ENCODE data around the gene PARVB.

PARVB gene

DNA sequence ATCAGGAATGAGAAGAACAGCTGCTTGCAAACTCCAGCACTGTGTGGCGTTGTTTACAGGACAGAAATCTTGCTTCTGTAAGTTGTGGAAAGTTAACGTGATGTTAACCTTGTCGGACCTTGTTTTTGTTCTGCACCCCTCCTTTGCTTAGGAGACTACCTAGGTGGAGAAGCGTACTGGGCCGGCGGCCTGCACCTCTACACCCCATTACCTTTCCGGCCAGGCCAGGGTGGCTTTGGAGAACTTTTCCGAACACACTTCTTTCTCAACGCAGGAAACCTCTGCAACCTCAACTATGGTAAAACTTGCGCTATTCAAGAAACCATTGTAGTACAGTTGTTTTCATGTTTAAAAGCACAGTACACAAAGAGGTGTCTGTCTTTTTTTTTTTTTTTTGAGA lies 35.1 kb upstream of the PARVB start:
- Histone ChIP-seq H3K36me3 (ENCODE audit: control insufficient read depth in 2 of 2, insufficient read depth in 2 of 2, low read length in 2 of 2) (peaks cover 45 to 67% of the 10 kb centered on the region in 2 donors), H3K27me3 (ENCODE audit: control insufficient read depth in 2 of 2, insufficient read depth in 2 of 2, low read length in 2 of 2) (no peaks in the 10 kb centered on the region), H3K9me3 (ENCODE audit: control insufficient read depth in 2 of 2, low read length in 2 of 2) (no peaks in the 10 kb centered on the region), H3K4me3 (ENCODE audit: low read length in 2 of 2) (no peak overlapping the region), H3K4me1 (ENCODE audit: control insufficient read depth in 2 of 2, insufficient read depth in 2 of 2, low read length in 2 of 2) (no peaks in the 10 kb centered on the region), H3K9ac (ENCODE audit: low read depth in 1 of 2, low read length in 2 of 2) (no peak overlapping the region), H3K27ac (ENCODE audit: low read depth in 2 of 2, low read length in 2 of 2) (no peak overlapping the region)

DNA sequence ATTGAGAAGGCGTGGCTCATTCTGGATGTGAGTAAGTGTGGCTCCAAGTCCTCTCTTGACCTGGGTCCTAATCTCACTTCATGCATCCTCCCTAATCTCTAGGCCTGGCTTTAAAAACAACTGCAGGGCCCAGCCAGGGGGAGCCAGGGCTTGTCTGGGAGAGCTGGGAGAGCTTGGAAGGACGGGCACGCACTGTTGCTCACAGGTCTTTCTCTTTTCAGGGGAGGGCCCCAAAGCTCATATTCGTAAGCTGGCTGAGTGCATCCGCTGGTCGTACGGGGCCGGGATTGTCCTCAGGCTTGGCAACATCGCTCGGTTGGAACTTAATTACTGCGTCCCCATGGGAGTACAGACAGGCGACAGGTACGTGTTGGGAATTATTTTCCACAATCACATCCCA lies 34.1 kb upstream of the PARVB start:
- no peak overlapping the region for H3K27ac ChIP-seq (ENCODE audit: low read depth in 2 of 2, low read length in 2 of 2)
- no peaks in the 10 kb centered on the region for H3K27me3 ChIP-seq (ENCODE audit: control insufficient read depth in 2 of 2, insufficient read depth in 2 of 2, low read length in 2 of 2)
- no peak overlapping the region for H3K9ac ChIP-seq (ENCODE audit: low read depth in 1 of 2, low read length in 2 of 2)
- H3K4me1 ChIP-seq (ENCODE audit: control insufficient read depth in 2 of 2, insufficient read depth in 2 of 2, low read length in 2 of 2) = no peaks in the 10 kb centered on the region
- H3K36me3 ChIP-seq (ENCODE audit: control insufficient read depth in 2 of 2, insufficient read depth in 2 of 2, low read length in 2 of 2) = peaks cover 48 to 71% of the 10 kb centered on the region in 2 donors
- H3K4me3 ChIP-seq (ENCODE audit: low read length in 2 of 2) = no peak overlapping the region
- no peaks in the 10 kb centered on the region for H3K9me3 ChIP-seq (ENCODE audit: control insufficient read depth in 2 of 2, low read length in 2 of 2)

- Histone ChIP-seq H3K27ac (ENCODE audit: low read depth in 2 of 2, low read length in 2 of 2) (no peak overlapping the region), H3K4me3 (ENCODE audit: low read length in 2 of 2) (no peak overlapping the region), H3K36me3 (ENCODE audit: control insufficient read depth in 2 of 2, insufficient read depth in 2 of 2, low read length in 2 of 2) (peaks cover 45 to 71% of the 10 kb centered on the region in 2 donors), H3K27me3 (ENCODE audit: control insufficient read depth in 2 of 2, insufficient read depth in 2 of 2, low read length in 2 of 2) (no peaks in the 10 kb centered on the region), H3K4me1 (ENCODE audit: control insufficient read depth in 2 of 2, insufficient read depth in 2 of 2, low read length in 2 of 2) (peaks cover 0 to 4% of the 10 kb centered on the region in 2 donors), H3K9me3 (ENCODE audit: control insufficient read depth in 2 of 2, low read length in 2 of 2) (no peaks in the 10 kb centered on the region), H3K9ac (ENCODE audit: low read depth in 1 of 2, low read length in 2 of 2) (no peak overlapping the region)
These were observed 32.6 kb upstream of the PARVB start for GRCh38 chr22:43991316-43992020.

DNA sequence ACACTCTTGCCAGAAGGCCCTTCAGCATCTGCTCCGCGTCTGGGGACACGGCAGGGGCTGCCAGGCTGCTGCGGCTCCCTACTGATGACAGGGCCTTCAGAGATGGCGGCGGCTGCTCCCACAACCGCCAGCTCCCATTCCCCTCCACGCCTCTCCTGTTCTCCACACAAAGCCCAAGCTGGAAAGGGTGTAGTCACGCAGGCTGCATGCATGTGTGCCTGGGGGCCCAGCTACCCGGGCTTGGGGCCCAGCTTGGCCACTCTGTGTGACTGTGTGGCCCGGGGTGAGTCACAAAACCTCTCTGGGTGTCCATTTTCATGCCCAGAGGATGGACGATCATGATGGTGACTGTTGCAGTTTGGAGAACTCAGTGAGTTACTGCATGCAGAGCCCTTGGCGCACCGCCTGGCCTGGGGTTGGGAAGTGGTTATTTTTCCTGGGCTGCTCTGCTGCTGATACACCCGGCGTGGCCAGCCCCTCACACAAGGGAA lies 31.7 kb upstream of the PARVB start:
- no peaks in the 10 kb centered on the region for H3K9me3 ChIP-seq (ENCODE audit: control insufficient read depth in 2 of 2, low read length in 2 of 2)
- H3K4me3 ChIP-seq (ENCODE audit: low read length in 2 of 2) = no peak overlapping the region
- no peak overlapping the region for H3K27ac ChIP-seq (ENCODE audit: low read depth in 2 of 2, low read length in 2 of 2)
- peaks cover 0 to 4% of the 10 kb centered on the region in 2 donors for H3K4me1 ChIP-seq (ENCODE audit: control insufficient read depth in 2 of 2, insufficient read depth in 2 of 2, low read length in 2 of 2)
- H3K9ac ChIP-seq (ENCODE audit: low read depth in 1 of 2, low read length in 2 of 2) = no peak overlapping the region
- H3K36me3 ChIP-seq (ENCODE audit: control insufficient read depth in 2 of 2, insufficient read depth in 2 of 2, low read length in 2 of 2) = peaks cover 48 to 74% of the 10 kb centered on the region in 2 donors
- no peaks in the 10 kb centered on the region for H3K27me3 ChIP-seq (ENCODE audit: control insufficient read depth in 2 of 2, insufficient read depth in 2 of 2, low read length in 2 of 2)

DNA sequence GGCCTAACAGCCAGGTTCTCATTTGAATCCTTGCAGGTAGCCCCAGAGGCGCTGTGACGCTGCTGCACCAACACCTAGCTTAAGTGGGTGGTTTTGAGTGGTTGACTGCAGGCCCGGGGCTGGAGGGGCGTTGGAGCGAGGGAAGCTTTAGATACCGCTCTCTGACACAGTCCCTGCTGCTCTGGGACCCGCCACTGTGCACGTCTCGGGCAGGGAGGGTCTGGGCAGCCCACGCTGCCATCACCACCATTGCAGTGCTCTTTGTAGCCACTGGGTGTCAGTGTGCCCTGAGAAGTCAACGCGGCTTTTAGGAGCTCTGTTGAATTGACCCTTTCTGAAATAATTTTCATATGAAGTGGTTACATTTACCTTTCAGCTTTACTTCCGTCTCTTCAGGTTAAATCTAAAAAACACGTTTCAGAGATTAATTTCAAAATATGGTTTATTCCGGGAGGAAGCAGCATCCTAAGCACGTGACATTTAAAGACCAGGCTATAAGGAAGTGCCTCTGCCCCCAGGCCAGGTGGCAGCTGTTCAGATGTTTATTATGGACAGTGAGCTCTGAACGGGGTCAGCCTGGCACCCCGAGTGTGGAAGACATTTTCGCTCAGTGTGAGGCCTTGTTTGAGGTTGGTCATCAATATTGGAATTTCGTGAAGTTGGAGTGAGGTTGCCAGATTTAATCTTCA lies 30.9 kb upstream of the PARVB start:
- Histone ChIP-seq H3K9me3 (ENCODE audit: control insufficient read depth in 2 of 2, low read length in 2 of 2) (no peaks in the 10 kb centered on the region), H3K4me3 (ENCODE audit: low read length in 2 of 2) (no peak overlapping the region), H3K9ac (ENCODE audit: low read depth in 1 of 2, low read length in 2 of 2) (no peak overlapping the region), H3K4me1 (ENCODE audit: control insufficient read depth in 2 of 2, insufficient read depth in 2 of 2, low read length in 2 of 2) (peaks cover 0 to 4% of the 10 kb centered on the region in 2 donors), H3K27me3 (ENCODE audit: control insufficient read depth in 2 of 2, insufficient read depth in 2 of 2, low read length in 2 of 2) (no peaks in the 10 kb centered on the region), H3K27ac (ENCODE audit: low read depth in 2 of 2, low read length in 2 of 2) (no peak overlapping the region), H3K36me3 (ENCODE audit: control insufficient read depth in 2 of 2, insufficient read depth in 2 of 2, low read length in 2 of 2) (peaks cover 48 to 75% of the 10 kb centered on the region in 2 donors)

GRCh38 chr22:43994006-43994405 lies 30.1 kb upstream of the PARVB start:
- H3K9me3 ChIP-seq (ENCODE audit: control insufficient read depth in 2 of 2, low read length in 2 of 2) = no peaks in the 10 kb centered on the region
- H3K4me1 ChIP-seq (ENCODE audit: control insufficient read depth in 2 of 2, insufficient read depth in 2 of 2, low read length in 2 of 2) = peaks cover 0 to 4% of the 10 kb centered on the region in 2 donors
- no peak overlapping the region for H3K27ac ChIP-seq (ENCODE audit: low read depth in 2 of 2, low read length in 2 of 2)
- no peak overlapping the region for H3K9ac ChIP-seq (ENCODE audit: low read depth in 1 of 2, low read length in 2 of 2)
- H3K36me3 ChIP-seq (ENCODE audit: control insufficient read depth in 2 of 2, insufficient read depth in 2 of 2, low read length in 2 of 2) = peaks cover 46 to 76% of the 10 kb centered on the region in 2 donors
- H3K27me3 ChIP-seq (ENCODE audit: control insufficient read depth in 2 of 2, insufficient read depth in 2 of 2, low read length in 2 of 2) = no peaks in the 10 kb centered on the region
- no peak overlapping the region for H3K4me3 ChIP-seq (ENCODE audit: low read length in 2 of 2)

DNA sequence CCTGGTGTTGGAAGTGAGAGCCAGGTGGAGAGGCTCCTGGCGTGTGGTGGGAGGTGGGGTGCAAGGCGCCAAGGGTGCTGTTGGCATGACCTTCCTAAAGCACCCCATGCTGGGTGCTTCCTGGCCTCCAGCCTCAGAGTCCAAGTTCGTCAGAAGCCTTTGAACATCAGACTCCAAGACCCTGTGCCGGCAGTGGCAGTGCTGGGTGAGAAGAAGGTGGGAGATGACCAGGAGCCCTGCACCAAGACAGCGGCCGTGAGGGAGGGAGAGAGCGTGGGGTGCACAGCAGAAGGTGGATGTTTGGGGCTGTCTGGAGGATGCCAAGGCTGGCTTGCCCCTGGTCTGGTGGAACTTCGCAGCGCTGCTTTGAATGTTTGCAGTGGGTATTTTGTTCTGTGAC lies 29.7 kb upstream of the PARVB start:
- no peak overlapping the region for H3K27ac ChIP-seq (ENCODE audit: low read depth in 2 of 2, low read length in 2 of 2)

DNA sequence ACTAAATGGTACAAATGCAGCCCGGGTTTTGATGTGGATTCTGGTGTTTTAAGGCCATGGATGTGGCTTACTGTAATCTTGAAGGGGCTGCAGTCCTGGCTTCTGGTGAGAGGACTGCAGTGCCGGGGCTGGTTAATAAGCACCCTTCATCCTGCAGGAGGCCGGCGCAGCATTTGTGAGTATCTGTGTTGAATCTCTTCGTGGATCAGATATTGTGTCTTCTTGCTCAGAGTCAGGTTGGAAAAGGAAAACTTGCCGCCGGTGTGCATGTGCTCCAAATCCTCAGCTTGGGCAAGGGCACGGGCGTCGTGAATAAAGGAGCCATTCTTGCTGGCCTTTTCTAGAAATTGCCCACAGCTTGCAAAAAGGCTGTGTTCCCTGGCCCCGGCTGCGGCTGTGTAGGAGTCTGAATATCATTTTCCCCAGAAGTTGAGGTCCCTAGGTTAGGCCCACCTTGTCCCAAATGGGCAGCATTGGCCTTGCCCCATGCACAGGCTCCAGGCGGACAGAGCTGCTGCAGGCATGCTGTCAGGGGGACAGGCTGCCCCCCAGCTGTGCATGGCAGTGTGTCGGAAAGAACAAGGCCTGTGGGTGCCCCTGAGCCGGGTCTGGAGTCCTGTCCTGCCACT lies 28.9 kb upstream of the PARVB start:
- peaks cover 0 to 4% of the 10 kb centered on the region in 2 donors for H3K4me1 ChIP-seq (ENCODE audit: control insufficient read depth in 2 of 2, insufficient read depth in 2 of 2, low read length in 2 of 2)
- no peaks in the 10 kb centered on the region for H3K27me3 ChIP-seq (ENCODE audit: control insufficient read depth in 2 of 2, insufficient read depth in 2 of 2, low read length in 2 of 2)
- no peak overlapping the region for H3K4me3 ChIP-seq (ENCODE audit: low read length in 2 of 2)
- no peaks in the 10 kb centered on the region for H3K9me3 ChIP-seq (ENCODE audit: control insufficient read depth in 2 of 2, low read length in 2 of 2)
- no peak overlapping the region for H3K27ac ChIP-seq (ENCODE audit: low read depth in 2 of 2, low read length in 2 of 2)
- no peak overlapping the region for H3K9ac ChIP-seq (ENCODE audit: low read depth in 1 of 2, low read length in 2 of 2)
- peaks cover 37 to 73% of the 10 kb centered on the region in 2 donors for H3K36me3 ChIP-seq (ENCODE audit: control insufficient read depth in 2 of 2, insufficient read depth in 2 of 2, low read length in 2 of 2)

More for the DNA sequence above, 29.7 kb upstream of the PARVB start:
- Histone ChIP-seq H3K4me1 (ENCODE audit: control insufficient read depth in 2 of 2, insufficient read depth in 2 of 2, low read length in 2 of 2) (peaks cover 0 to 4% of the 10 kb centered on the region in 2 donors), H3K36me3 (ENCODE audit: control insufficient read depth in 2 of 2, insufficient read depth in 2 of 2, low read length in 2 of 2) (peaks cover 44 to 77% of the 10 kb centered on the region in 2 donors), H3K27me3 (ENCODE audit: control insufficient read depth in 2 of 2, insufficient read depth in 2 of 2, low read length in 2 of 2) (no peaks in the 10 kb centered on the region), H3K9ac (ENCODE audit: low read depth in 1 of 2, low read length in 2 of 2) (no peak overlapping the region), H3K9me3 (ENCODE audit: control insufficient read depth in 2 of 2, low read length in 2 of 2) (no peaks in the 10 kb centered on the region), H3K4me3 (ENCODE audit: low read length in 2 of 2) (no peak overlapping the region)

DNA sequence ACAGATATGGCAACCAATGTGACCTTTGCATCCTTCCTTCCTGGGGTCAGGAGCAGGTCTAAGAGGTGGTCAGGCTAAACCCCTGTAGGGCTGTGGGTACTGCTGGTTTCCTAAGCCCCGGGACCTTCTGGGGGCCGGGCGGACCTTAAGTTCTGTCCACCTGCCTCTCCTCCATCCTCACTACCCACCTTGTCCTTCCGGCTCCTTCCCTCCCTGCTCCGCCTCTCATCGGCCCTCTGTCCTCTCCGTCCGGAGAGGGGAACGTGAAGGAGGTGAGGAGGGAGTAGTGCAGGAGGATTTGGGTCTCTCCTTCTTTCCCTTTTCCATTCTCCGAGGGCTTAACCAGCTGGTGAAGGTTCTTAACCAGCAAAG lies 28.3 kb upstream of the PARVB start:
- H3K27ac ChIP-seq (ENCODE audit: low read depth in 2 of 2, low read length in 2 of 2) = peak overlapping the region; percentile 17 to 45
- H3K9me3 ChIP-seq (ENCODE audit: control insufficient read depth in 2 of 2, low read length in 2 of 2) = no peaks in the 10 kb centered on the region
- peaks cover 0 to 4% of the 10 kb centered on the region in 2 donors for H3K4me1 ChIP-seq (ENCODE audit: control insufficient read depth in 2 of 2, insufficient read depth in 2 of 2, low read length in 2 of 2)
- H3K4me3 ChIP-seq (ENCODE audit: low read length in 2 of 2) = peak overlapping the region in 1 of 2 donors; percentile 67
- no peaks in the 10 kb centered on the region for H3K27me3 ChIP-seq (ENCODE audit: control insufficient read depth in 2 of 2, insufficient read depth in 2 of 2, low read length in 2 of 2)
- H3K36me3 ChIP-seq (ENCODE audit: control insufficient read depth in 2 of 2, insufficient read depth in 2 of 2, low read length in 2 of 2) = peaks cover 37 to 68% of the 10 kb centered on the region in 2 donors
- peak overlapping the region in 1 of 2 donors; percentile 14 for H3K9ac ChIP-seq (ENCODE audit: low read depth in 1 of 2, low read length in 2 of 2)

Measured in mucosa of rectum (tissue), 2 donors.